ENCODE data around the gene EPHA7. TPM values are rescaled to one million over a fixed set of nuclear protein-coding genes. Genes with fewer than 3 reads are reported as not detected.

The EPHA7 gene
- total RNA-seq, 1 donor from 2014 or later = 12.4 TPM

DNA sequence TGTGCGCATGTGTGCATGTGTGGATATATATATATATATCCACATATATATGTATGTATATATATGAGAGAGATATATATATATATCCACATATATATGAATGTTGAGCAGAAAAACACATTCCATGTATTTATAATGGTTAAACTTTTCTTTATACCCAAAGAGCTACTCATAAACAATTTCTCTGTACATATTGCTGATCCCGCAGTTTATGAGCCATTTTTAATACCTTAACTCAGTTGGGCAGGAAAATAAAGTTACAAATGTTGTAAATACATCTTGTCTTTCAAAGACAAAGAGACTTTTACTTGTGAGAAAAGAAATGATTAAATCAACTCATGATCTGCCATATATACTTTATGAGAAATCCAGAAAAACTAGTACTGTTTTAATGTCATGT lies 18.1 kb upstream of the EPHA7 start:
- Mint-ChIP-seq H3K27ac (no peak overlapping the region), H3K27me3 (ENCODE audit: low read depth) (peaks cover 1% of the 10 kb centered on the region), H3K36me3 (no peaks in the 10 kb centered on the region), H3K9me3 (peaks cover 13% of the 10 kb centered on the region), H3K4me1 (peaks cover 10% of the 10 kb centered on the region), H3K4me3 (no peak overlapping the region)
- DNase-seq (ENCODE audit: low spot score in 2 of 2, unreplicated experiment in 2 of 2) = no peak
- TF ChIP-seq, protein P1, sequence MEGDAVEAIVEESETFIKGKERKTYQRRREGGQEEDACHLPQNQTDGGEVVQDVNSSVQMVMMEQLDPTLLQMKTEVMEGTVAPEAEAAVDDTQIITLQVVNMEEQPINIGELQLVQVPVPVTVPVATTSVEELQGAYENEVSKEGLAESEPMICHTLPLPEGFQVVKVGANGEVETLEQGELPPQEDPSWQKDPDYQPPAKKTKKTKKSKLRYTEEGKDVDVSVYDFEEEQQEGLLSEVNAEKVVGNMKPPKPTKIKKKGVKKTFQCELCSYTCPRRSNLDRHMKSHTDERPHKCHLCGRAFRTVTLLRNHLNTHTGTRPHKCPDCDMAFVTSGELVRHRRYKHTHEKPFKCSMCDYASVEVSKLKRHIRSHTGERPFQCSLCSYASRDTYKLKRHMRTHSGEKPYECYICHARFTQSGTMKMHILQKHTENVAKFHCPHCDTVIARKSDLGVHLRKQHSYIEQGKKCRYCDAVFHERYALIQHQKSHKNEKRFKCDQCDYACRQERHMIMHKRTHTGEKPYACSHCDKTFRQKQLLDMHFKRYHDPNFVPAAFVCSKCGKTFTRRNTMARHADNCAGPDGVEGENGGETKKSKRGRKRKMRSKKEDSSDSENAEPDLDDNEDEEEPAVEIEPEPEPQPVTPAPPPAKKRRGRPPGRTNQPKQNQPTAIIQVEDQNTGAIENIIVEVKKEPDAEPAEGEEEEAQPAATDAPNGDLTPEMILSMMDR (IDR thresholded peaks at IDR 0.05; ENCODE audit: unreplicated experiment) = no peak

DNA sequence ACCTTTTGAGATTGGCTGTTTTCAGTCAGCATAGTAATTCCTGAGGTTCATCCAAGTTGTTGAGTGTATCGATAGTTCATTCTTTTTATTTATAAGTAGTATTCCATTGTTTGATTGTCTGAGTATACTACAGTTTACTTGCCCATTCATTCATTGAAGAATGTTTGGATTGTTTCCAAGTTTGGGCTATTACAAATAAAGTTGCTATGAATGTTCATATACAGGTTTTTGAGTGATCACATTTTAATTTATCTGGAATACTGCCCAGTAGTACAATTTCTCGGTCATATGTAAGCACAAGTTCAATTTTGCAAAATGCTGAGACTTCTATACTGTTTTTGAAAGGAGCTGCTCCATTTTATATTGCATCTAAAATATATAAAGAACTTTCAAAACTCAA lies 14.2 kb upstream of the EPHA7 start:
- Mint-ChIP-seq H3K4me3 (no peak overlapping the region), H3K9me3 (peaks cover 13% of the 10 kb centered on the region), H3K4me1 (peaks cover 10% of the 10 kb centered on the region), H3K27ac (no peak overlapping the region), H3K27me3 (ENCODE audit: low read depth) (peaks cover 7% of the 10 kb centered on the region), H3K36me3 (no peaks in the 10 kb centered on the region)
- TF ChIP-seq, protein P1 (IDR thresholded peaks at IDR 0.05; ENCODE audit: unreplicated experiment) = no peak
- DNase-seq (ENCODE audit: low spot score in 2 of 2, unreplicated experiment in 2 of 2) = no peak

DNA sequence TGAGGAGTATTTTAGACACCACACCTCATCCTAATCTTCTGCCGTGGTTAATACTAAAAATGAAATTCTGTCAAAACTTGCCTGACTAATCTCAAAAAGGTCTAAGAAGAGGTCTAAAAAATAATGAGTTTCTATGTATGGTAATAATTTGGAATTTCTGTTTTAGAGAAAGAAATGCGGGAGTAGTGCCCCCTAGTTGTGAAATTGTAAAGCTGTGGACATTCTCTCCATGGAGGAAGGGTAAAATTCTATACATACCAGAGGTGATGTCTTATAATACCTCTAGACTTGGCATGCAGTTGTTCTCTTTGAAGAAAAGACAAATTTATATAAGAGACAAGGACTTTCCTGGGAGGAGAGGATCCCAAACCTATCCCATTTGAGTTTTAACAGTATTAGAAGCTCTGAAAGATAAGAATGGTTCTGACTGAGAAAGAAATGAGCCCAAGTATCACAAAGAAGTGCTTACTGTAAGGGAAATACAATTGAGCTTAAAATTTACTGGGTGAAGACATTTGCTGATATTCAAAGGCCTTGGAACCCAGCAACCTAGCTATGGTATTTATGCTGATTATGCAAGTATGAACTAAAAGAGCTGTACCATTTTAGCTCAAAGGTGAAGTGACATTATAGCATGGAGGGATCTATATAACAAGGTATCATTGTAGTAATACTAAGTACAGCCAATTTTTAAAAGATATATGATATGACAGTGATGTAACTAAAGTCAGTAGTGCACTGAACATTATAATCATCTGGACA lies 5.1 kb upstream of the EPHA7 start:
- no peak overlapping the region for H3K4me3 Mint-ChIP-seq
- peaks cover 29% of the 10 kb centered on the region for H3K27me3 Mint-ChIP-seq (ENCODE audit: low read depth)
- H3K9me3 Mint-ChIP-seq = no peaks in the 10 kb centered on the region
- no peak overlapping the region for H3K27ac Mint-ChIP-seq
- no peak for DNase-seq (ENCODE audit: low spot score in 2 of 2, unreplicated experiment in 2 of 2)
- peaks cover 31% of the 10 kb centered on the region for H3K4me1 Mint-ChIP-seq
- TF ChIP-seq, protein P1 (IDR thresholded peaks at IDR 0.05; ENCODE audit: unreplicated experiment) = peak; percentile 36
- H3K36me3 Mint-ChIP-seq = no peaks in the 10 kb centered on the region

DNA sequence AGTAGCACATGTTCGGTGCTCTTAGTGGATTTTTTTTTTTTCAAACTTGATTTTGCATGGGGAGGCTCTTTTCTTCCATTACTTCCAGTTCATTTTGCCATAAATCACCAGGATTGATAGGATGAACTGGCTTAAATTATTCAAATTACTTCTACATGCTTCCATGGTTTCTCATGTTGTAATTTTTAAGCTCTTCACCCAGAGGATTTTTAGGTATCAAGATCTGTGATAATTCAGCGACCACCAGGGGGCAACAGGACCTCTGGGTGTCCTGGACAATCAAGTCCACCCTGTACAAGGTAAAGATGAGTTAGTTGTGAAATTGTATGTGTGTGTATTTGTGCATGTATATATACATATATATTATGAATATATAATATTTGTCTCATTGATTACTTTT lies 4.2 kb upstream of the EPHA7 start:
- Mint-ChIP-seq H3K4me1 (peaks cover 31% of the 10 kb centered on the region), H3K27ac (no peak overlapping the region), H3K27me3 (ENCODE audit: low read depth) (peaks cover 24% of the 10 kb centered on the region), H3K9me3 (no peaks in the 10 kb centered on the region), H3K4me3 (no peak overlapping the region), H3K36me3 (no peaks in the 10 kb centered on the region)
- peak in 1 of 2 experiments; percentile 61 for DNase-seq (ENCODE audit: low spot score in 2 of 2, unreplicated experiment in 2 of 2)
- TF ChIP-seq, protein P1 (IDR thresholded peaks at IDR 0.05; ENCODE audit: unreplicated experiment) = peak; percentile 72

DNA sequence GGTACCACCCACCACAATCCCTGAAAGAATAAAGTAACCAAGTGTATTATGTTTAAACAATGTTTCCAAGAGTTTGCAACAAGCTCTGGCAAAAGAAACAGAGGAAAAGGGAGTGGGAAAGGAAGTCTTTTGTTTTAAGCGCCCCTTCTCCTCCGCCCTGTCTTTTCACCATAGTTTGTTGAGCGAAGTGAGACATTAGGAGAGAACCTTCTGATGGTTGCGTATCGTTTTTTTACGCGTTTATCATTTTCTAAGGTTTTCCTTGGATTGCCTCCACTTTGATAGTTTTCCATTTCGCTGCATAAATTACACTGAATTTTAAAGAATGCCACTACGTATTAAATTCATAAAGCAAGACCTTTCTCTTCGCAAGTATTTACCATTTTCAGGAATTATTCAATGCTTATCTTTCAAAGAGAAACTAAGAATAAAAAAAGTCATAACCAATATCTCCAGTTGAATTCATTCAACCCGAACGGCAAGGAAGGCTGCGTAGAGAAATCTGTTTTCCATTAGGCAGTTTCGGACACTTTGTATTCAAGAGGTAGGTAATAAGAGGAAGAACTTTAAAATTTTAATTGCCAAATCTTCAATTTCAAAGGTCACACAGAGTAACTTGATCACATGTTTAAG lies 920 bp upstream of the EPHA7 start:
- H3K4me1 Mint-ChIP-seq = peaks cover 42% of the 10 kb centered on the region
- TF ChIP-seq, protein P1 (IDR thresholded peaks at IDR 0.05; ENCODE audit: unreplicated experiment) = no peak
- H3K9me3 Mint-ChIP-seq = no peaks in the 10 kb centered on the region
- peak overlapping the region; percentile 89 for H3K27ac Mint-ChIP-seq
- peak overlapping the region; percentile 95 for H3K4me3 Mint-ChIP-seq
- H3K36me3 Mint-ChIP-seq = no peaks in the 10 kb centered on the region
- no peak for DNase-seq (ENCODE audit: low spot score in 2 of 2, unreplicated experiment in 2 of 2)
- peaks cover 36% of the 10 kb centered on the region for H3K27me3 Mint-ChIP-seq (ENCODE audit: low read depth)

Measured in mesothelial cell of epicardium (in vitro differentiated cells).